Kidney (tissue), 14 donors: ENCODE measurements around the gene AKAP8. TPM values are rescaled to one million over a fixed set of nuclear protein-coding genes. Genes with fewer than 3 reads are reported as not detected.

Source experiments
- DNase-seq, 5 donors: peaks; one replicate each; pipeline ENCODE4 v3.0.0-alpha.2; 2013 to 2020
- FAIRE-seq: peaks from 2 replicates; lab custom pipeline; 2012; peaks lifted over from hg19 to GRCh38; lab: Jason Lieb, UNC
- H3K27ac ChIP-seq, 2 donors: one replicate each; pipeline ENCODE4 v1.7.0; 2013; ENCODE audit warnings: low read depth in 2 of 2, low read length in 2 of 2, inconsistent platforms in 1 of 2
- H3K27me3 ChIP-seq: one replicate; pipeline ENCODE4 v1.7.1; 2013; ENCODE audit warnings: low read length, inconsistent platforms; ENCODE audit not compliant: control insufficient read depth, insufficient read depth
- H3K36me3 ChIP-seq, 3 donors: one replicate each; pipeline versions ENCODE4 v1.7.0 to v1.7.1; 2013; ENCODE audit warnings: low read length in 3 of 3, control low read depth in 1 of 3, inconsistent platforms in 1 of 3; ENCODE audit not compliant: insufficient read depth in 3 of 3, control insufficient read depth in 2 of 3
- H3K4me1 ChIP-seq, 3 donors: one replicate each; pipeline versions ENCODE4 v1.7.0 to v1.7.1; 2013; ENCODE audit warnings: low read length in 3 of 3, inconsistent platforms in 1 of 3, low read depth in 1 of 3; ENCODE audit not compliant: control insufficient read depth in 2 of 3, insufficient read depth in 2 of 3
- H3K4me3 ChIP-seq, 3 donors: one replicate each; pipeline versions ENCODE4 v1.7.0 to v1.8.1; 2013; ENCODE audit warnings: low read length in 3 of 3, control low read depth in 1 of 3, inconsistent platforms in 1 of 3
- H3K9ac ChIP-seq, 3 donors: one replicate each; pipeline versions ENCODE4 v1.7.0 to v1.7.1; 2013; ENCODE audit warnings: low read length in 3 of 3, control low read depth in 1 of 3, inconsistent platforms in 1 of 3
- H3K9me3 ChIP-seq, 3 donors: one replicate each; pipeline versions ENCODE4 v1.7.0 to v1.7.1; 2013; ENCODE audit warnings: low read length in 3 of 3, control low read depth in 1 of 3, inconsistent platforms in 1 of 3; ENCODE audit not compliant: control insufficient read depth in 2 of 3, insufficient read depth in 1 of 3
- intact Hi-C: fragments of 100-400 bp; cut with DNase I; formaldehyde crosslinking; loops from one replicate; pipeline ENCODE4 v1.11.1; 2022
- polyA plus RNA-seq: library from polyadenylated mRNA; stranded (reverse); fragments of 350-450 nt; fragmentation: Illumina TruSeq; extraction: RNeasy Lipid Tissue Mini Kit (QIAGEN cat#74804); gene quantifications from one replicate; pipeline ENCODE4 v1.2.3, GENCODE V29; 2014; ENCODE audit warnings: low read depth, low replicate concordance; ENCODE audit not compliant: insufficient read depth
- total RNA-seq: library from RNA; stranded (reverse); fragmentation: NEBNext Ultra II Directional; extraction: Animal tissue kit (Norgen Biotek cat#: 25700); gene quantifications from one replicate; pipeline ENCODE4 v1.2.1, GENCODE V29; 2021
- TF ChIP-seq, protein P1 (sequence below): IDR thresholded peaks from 3 replicates; pipeline ENCODE4 v1.5.1; 2012; ENCODE audit warnings: mild to moderate bottlenecking, moderate library complexity, borderline replicate concordance; ENCODE audit not compliant: insufficient read depth; ENCODE audit errors: extremely low read depth
- donor health status: control.
- donor health status: control.
- donor health status: control.
- donor health status: control.
- donor health status: control.
- donor health status: DM: yes; HTN: yes; CAD: no.
- donor health status: Normal renal cell carcinoma (clear cell type).

The AKAP8 gene
- total and polyA plus RNA-seq, 2 donors from 2014 or later: 11.5 to 60.2 TPM

- intact Hi-C loops: no loop called here
- Histone ChIP-seq H3K27me3 (no peaks in the 10 kb centered on the region), H3K27ac (peak overlapping the region; percentile 11 to 48), H3K4me3 (no peak overlapping the region), H3K4me1 (peaks cover 0 to 38% (median 26%) of the 10 kb centered on the region in 3 donors), H3K36me3 (peaks cover 0 to 35% (median 19%) of the 10 kb centered on the region in 3 donors), H3K9ac (no peak overlapping the region), H3K9me3 (no peaks in the 10 kb centered on the region)
- TF ChIP-seq, protein P1, sequence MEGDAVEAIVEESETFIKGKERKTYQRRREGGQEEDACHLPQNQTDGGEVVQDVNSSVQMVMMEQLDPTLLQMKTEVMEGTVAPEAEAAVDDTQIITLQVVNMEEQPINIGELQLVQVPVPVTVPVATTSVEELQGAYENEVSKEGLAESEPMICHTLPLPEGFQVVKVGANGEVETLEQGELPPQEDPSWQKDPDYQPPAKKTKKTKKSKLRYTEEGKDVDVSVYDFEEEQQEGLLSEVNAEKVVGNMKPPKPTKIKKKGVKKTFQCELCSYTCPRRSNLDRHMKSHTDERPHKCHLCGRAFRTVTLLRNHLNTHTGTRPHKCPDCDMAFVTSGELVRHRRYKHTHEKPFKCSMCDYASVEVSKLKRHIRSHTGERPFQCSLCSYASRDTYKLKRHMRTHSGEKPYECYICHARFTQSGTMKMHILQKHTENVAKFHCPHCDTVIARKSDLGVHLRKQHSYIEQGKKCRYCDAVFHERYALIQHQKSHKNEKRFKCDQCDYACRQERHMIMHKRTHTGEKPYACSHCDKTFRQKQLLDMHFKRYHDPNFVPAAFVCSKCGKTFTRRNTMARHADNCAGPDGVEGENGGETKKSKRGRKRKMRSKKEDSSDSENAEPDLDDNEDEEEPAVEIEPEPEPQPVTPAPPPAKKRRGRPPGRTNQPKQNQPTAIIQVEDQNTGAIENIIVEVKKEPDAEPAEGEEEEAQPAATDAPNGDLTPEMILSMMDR: no peak
- FAIRE-seq (no peak), DNase-seq (peak in 1 of 5 donors; percentile 75)
These were observed 5.4 kb downstream of the AKAP8 start for GRCh38 chr19:15374105-15374651.

GRCh38 chr19:15373644-15374043 lies 5.9 kb downstream of the AKAP8 start:
- intact Hi-C loops: no loop called here
- TF ChIP-seq, protein P1: no peak
- Histone ChIP-seq H3K27ac (no peak overlapping the region), H3K36me3 (peaks cover 0 to 41% (median 19%) of the 10 kb centered on the region in 3 donors), H3K9me3 (no peaks in the 10 kb centered on the region), H3K27me3 (no peaks in the 10 kb centered on the region), H3K4me3 (no peak overlapping the region), H3K4me1 (peaks cover 0 to 37% (median 26%) of the 10 kb centered on the region in 3 donors), H3K9ac (no peak overlapping the region)
- DNase-seq (peak in 1 of 5 donors; percentile 77), FAIRE-seq (no peak)

DNA sequence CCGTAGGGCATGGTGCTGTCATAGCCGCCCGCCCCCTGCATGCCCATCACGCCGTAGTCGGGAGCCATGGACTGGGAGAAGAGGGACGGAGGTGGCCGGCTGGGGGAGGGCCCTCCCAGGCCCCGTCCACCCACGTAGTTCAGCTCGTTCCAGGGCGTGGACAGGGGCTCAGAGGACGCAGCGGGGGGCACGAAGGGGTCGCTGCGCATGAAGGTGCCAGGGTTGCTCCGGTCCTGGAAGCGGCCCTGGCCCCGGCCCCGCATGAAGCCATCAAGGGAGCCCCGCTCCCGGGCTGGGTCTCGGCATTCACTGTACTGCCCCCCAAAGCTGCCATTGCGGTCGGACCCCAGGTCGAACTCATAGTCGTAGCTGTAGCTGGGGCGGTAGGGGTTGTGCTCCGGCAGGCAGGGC lies 6.7 kb downstream of the AKAP8 start:
- H3K9me3 ChIP-seq: no peaks in the 10 kb centered on the region
- H3K27me3 ChIP-seq: no peaks in the 10 kb centered on the region
- no peak for FAIRE-seq
- H3K36me3 ChIP-seq: peaks cover 0 to 46% (median 22%) of the 10 kb centered on the region in 3 donors
- H3K9ac ChIP-seq: no peak overlapping the region
- peaks cover 0 to 34% (median 26%) of the 10 kb centered on the region in 3 donors for H3K4me1 ChIP-seq
- H3K27ac ChIP-seq: no peak overlapping the region
- intact Hi-C loops: no loop called here
- TF ChIP-seq, protein P1: no peak
- peak in 1 of 5 donors; percentile 75 for DNase-seq
- H3K4me3 ChIP-seq: no peak overlapping the region
